GM18498 (cell line): Measurements from ENCODE around the gene ATXN10.

Source experiments
- ATAC-seq: cut with Tn5 transposase; IDR thresholded peaks from one replicate; pipeline ENCODE4 v1.9.1; 2021; ENCODE audit warnings: mild to moderate bottlenecking, moderate library complexity; ENCODE audit not compliant: unreplicated experiment

The ATXN10 gene

DNA sequence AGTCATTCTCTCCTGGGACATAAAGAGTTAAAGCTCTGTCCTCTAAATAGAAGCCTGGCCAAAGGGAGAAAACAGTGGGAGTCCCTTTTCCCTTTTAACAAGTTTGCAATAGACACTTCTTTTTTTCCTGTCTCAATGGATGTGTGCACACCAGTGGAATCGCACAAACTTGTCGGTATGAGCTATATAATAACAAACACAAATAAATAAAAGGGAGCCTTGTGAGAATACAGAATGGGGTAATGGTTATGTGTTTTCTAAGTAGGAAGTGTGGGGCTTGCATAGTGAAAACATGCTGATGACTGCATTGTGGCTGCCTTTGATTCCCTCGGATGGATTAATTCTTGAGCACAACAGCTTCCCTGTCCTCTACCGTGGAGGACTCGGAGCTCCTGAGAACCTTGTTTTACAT is 173.4 kb downstream of the ATXN10 start:
- ATAC-seq = no peak

DNA sequence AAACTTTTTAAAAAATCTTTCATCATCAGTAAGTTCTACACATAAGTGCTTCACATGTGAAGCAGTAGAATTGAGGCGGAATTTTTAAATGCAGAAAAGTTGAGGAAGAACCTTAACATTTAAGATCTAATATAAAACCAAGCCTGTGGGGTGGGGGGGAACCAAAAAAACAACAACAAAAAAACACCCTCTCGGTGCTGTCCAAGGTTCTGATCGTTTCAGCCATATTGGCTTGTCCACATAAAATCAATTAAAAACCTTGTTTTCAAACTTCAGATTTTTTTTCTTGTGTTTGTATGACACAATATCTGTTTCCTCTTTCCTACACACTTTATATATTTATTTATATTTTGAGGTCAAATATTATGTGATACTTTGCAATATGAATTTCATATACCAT is 175.3 kb downstream of the ATXN10 start:
- ATAC-seq = no peak

DNA sequence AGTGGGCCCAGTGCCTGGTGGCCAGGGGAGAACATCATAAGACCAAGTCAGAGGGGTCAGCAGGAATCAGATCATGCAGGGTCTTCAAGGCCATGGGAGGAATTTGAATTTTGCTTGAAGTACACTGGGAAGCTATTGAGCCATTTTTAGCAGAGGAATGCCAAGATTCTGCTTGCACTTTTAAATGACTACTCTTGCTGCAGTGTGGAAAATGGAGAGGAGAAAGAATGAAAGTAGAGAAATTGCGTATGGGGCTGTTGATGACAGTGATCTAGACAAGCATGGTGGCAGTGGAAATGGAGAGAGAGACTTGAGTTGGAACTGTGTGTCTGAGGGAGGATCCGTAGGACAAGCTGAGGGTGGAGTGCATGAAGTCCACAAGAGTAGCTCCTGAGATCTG is 177.3 kb downstream of the ATXN10 start:
- no peak for ATAC-seq

DNA sequence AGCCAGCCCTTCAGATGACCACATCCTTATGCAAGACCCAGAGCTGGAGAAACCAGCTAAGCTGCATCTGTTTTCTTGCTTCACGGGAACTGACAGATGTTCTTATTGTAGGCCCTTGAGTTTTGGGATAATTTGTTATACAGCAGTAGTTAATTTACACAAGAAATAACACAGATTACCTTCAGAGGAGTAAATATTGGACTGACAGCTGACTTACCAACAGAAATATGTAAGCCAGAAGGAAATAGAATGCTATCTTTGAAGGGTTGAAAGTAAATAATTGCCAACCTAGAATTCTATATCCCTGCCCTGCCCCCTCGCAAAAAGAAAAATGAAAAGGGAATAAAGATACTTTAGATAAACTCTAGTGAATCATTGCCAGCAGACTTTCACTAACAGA is 181.2 kb downstream of the ATXN10 start:
- ATAC-seq = no peak

DNA sequence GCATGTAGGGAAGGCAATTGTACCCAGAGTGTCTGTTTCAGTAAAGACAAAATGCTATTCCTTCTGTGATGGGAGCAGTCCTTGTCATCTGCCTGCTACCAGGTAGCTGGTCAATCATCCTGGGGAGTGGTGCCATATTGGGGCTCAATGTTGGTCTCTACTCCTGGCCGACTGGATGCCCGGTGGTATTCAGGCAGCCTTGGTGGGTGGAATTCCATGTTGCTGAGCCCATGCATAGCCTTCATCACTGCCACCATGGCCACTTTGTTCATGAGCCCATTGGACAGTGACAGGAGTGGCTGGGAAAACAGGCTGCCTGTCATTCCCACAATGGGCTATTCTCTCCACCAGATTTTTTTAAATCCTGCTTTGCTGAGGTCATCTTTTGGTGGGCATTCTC is 184.3 kb downstream of the ATXN10 start:
- ATAC-seq = no peak

DNA sequence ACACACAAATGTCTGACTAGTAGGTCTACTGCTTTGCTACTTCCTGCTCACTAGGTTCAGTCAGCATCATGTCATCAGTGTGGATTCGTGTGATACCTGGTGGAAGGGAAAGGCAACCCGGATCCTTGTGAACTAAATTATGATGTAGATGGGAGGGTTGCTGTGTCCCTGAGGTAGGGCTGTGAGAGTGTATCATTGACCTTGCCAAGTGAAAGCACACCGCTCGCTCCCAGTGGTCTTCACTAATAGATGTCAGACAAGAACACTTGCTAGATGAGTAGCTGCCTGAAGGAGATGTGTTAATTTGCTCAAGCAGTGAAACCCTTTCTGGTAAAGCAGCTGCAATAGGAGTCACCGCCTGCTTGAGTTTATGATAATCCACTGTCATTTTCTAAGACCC is 185.9 kb downstream of the ATXN10 start:
- no peak for ATAC-seq

DNA sequence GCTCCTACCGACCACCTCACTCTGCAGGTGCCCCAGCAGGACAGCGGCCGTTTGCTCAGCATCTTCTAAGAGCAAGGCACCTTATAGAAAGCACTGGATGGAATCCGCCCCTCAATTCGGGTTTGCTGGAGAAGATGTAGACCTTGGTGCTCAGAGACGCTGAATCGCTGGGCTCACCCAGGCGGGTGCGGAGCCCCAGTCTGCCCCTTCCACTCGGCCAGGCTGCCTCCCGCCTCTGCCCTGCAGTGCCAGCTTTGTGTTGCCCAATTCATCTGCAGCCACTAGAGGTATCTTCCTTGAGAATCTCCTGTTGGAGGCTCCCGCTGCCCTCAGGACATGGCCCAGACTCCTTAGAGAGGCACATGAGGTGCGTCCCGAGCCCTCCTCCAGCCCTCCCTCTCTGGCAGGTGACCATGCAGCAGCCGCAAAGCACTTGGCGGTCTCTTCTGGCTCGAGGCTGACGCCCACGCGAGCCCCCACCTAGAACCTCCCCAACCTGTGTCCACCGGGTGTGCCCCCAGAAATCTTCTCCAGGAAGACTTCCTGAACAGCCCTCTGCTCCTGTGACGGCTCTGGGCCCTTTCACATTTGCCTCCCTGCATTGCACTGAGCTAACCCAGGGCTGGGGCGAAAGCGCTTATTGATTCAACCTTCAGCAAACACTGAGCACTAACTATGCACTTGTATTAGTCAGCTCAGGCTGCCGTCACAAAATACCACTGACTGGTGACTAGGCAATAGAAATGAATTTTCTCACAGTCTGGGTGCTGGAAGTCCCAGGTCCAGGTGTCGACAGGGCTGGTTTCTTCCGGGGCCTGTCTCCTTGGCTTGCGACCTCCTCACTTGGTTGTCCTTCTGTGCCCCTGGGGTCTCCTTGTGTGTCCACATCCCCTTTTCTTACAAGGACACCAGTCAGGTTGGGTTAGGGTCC is 187.9 kb downstream of the ATXN10 start:
- no peak for ATAC-seq

DNA sequence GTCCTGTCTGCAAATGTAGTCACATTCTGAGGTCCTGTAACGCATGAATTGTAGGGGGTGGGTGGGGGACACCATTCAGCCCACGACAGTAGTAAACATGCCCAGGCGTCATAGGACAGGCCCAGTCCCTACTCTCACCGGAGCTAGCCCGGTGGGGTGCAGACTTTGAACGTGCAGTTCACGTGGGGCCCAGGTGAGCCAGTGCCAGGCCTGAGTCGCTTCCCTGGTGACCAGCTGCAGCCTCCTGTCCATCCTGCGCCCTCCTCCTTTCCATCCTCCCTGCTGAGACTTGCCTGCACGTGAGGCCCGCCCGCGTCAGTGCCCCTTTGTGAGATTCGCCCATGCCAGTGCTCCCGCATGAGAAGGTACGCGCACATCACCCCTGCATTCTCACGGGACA is 188.6 kb downstream of the ATXN10 start:
- no peak for ATAC-seq

DNA sequence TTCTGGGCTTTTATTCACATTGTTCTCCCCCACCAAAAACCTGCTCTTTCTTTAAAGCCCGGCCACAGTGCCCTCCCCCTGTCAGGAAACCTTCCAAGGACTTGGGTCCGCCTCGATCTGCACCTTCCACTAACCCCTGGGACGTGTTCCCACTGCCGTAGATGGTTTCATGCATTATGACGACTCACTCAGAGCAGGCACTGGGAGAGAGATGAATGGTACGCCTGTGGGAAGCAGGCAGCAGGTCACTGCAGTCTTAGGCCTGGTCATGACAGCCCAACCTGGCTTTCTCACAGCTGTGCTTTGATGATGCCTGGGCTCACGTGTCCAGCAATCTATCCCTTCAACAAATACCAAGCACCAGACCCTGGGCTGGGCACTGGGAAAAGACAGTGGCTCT is 189.6 kb downstream of the ATXN10 start:
- no peak for ATAC-seq

DNA sequence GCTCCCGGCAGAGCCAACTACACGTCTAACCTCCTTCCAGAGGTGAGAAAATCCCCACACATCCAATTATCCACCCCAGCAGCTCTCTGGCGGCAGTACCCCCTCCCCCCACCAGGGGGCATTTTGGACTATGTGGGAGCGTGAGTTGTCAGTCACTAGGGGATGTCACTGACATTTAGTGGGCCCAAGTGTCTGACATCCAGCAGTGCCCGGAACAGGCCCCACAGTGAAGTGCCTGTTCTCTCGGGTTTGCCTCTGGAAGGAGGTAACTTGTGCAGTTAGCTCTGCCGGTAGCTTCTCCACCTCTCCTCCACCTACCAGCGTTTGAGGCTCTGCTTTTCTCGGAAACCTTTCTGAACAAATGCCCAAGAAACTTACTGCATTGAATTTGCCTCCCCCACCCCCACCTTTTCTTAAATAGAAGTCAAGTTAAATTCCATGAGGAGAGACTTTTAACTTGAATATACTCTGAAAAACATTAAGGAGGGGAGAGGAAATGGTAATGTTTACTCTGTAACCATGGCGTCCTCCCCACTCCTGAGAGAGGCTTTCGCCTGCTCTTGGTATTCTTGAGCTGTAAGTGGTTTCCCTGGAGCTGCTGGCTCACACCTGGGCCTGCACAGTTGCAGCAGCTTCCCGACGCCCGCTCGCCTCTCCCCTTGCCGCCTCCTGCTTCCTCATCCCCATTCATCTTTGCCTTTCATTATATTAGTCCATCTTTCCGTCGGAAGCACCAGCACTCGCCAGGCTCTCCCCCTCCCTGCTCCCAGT is 192.5 kb downstream of the ATXN10 start:
- no peak for ATAC-seq

DNA sequence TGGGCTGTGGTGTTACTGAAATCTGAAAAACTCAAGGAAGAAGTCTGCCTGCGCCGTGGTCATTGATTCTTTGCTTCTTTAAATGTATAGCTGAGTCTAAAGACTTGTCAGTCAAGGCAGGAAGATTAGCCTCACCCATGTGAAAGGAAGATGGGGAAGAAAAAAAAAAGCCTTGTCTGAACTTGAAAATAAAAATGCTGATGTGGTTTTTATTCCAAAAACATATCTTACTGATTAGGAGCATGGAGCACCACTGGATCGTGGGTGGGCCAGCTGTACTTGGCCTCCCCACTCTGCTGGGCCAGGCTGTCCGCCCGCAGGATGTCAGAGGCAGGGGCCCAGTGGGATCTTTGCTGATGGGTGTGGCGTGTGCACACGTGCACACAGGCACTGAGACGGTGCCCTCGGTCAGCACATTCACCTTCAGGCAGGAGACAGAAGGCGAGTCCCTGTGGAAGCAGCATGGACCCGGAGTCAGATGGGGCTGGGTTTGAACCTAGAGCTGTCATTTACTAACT is 193.4 kb downstream of the ATXN10 start:
- ATAC-seq = no peak

DNA sequence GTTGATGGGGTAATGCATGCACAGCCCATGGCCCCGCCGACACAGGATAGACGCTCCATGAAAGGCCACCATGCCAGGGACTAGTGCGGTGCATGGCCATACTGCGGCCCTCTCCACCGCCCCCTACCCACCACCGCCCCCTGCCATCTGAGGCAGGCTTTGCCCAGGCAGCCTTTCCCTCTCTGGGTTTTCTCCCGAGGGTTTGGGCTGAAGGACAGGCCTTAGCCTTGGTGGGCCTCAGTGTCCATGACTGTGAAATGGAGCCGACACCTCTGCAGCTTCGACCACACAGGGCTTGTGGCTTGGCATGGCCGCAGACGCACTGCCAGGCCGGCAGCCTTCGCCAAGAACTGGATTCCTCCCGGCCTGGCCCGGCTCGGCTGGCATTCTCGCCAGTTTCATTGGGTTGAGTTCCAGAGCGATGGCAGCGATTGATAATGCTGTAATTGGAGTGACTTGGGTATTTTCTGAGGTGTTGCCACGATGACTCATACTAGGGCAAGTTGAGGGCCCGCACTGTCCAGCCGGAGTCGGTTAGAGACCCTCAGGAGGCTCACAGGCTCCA is 194.0 kb downstream of the ATXN10 start:
- no peak for ATAC-seq

DNA sequence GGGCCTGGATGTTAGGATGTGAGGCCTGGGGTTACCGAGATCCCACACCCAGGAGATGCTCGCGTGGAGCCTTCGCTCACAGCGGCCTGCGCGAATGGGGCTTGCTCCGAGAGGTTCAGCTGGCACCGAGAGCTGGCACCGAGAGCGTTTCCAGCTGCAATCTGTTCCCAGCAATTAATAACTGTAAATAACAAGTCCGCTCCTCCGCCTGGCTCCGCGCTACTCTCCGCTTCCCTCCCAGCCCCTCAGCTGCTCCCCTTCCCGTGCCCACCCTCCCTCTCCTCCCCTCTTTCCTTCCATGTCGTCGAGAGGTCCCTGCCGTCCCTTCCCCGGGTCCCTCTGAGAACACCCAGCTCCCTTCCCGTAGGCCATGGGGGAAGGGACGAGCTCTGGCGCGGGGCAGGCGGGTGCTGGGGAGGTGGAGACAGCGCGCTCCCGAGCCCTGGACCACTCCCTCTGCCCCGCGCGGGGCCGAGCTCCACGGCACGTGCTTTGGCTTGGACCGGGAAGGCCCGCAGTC is 194.6 kb downstream of the ATXN10 start:
- no peak for ATAC-seq

DNA sequence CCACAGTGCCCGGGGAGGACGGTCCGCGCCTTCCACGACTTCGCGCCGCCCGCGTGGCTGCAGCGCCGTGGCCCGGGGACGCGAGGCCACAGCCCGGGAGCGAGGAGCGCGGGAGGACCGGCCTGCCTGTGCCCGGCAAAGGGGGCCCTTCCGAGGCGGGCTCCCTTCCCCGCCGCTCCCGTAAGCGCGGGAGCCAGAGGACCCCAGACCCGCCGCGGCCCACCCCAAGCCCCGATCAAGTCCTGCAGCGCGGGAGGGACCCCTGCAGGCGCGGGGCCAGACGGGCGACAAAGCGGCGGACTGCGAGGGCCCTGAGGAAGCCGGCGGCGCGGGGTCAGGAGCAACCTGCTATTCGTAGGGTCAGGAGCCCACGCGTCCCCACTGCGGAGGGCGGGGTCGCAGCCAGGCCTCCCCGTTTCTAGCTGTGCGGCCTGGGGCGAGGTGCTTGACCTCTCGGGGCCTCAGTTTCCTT is 195.0 kb downstream of the ATXN10 start:
- no peak for ATAC-seq

DNA sequence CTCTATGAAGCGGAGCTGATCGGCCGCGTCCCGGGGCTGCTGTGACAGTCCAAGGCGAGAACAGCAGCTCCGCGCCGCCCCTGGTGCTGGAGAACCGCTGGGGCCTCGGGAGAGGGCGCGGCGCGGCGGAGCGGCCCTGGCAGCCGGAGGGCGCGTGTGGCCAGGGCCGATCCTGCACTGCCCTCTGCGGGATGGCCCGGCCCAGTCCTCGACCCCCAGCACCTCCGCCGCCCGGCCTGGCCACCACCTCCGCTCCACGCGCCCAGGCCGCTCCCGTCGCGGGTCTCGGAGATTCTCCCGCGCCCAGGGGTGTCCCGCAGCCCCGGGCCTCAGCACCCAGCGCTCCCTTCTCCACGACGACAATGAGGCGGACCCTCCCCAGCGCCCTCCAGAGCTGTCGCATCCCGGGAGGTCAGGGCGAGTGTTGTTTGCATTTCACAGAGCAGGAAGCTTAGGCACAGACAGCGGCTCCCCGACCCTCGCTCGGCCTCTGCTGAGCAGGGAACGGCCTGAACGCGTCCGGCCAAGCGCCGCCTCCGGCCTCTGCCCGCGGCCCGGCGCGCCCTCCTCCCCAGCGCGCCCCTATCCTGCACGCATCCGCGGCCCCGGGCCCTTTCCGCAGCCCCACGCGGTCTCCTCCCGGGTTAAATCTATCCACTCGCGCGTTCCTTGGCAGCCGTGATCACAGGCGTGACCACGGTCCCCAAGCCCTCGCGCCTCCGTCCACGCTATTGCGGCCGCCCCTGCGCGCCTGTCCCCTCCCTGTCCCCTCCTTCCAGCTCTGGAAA is 195.7 kb downstream of the ATXN10 start:
- ATAC-seq = no peak

DNA sequence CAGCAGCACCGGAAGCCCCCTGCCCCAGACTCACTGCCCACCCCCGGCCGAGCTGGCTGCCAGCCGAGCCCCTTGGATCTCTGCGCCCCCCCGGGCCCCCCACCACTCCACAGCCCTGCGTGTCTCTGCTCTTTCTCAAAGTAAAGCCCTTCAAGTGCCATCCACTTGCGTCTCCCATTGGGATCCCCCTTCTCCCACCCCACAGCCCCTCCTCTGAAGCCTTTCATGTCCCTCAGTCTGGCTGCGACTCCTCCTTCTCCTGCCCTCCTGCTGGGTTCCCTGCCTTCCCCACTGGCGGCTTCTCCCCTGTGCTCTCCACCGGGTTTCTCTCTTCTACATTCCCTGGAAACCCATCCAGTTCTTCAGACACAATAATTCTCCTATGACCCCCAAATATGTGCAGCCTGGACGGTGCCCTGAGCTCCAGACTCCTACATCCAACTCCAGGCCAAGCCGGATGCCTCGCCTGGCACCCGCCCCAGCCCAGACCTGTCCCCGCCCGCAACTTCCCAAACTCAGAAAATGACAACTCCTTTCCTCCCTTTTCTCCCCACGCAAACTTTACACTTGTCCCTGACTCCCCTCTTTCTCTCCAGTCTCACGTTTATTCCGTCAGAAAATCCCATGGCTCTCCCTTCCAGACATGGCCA is 196.4 kb downstream of the ATXN10 start:
- no peak for ATAC-seq

DNA sequence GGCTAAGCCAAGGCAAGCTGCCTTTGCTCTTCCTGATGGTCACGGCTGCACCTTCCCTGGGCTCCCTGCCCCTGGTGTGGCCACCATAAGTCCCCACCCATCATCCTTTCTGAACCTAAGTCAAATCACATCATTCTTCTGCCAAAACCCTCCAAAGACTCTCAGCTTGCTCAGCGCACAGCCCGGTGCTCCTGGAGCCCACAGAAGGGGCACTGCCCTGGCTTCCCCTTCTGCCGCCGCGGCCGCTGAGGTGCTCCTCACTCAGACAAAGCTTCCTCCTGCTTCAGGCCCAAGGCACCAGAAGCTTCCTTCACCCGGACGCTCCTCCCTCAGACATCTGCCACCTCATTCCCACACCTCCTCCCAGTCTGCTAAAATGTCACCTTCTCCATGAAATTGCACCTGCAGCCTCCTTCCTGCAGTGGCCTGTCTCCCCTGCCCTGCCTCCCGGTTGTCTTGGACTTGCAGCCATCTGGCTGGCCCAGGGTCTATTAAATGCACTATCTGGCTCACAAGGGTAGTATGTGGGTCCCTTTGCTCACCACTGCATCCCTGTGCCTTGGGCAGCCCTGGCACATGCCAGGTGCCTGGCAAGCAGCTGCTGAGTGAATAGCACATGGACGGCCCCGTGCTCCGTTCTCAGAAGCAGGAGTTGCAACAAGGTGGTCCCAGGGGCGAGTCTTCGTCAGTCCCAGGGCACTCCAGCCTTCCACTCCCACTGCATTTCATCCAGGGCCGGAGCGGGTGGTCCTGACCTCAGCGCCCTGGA is 197.1 kb downstream of the ATXN10 start:
- no peak for ATAC-seq

DNA sequence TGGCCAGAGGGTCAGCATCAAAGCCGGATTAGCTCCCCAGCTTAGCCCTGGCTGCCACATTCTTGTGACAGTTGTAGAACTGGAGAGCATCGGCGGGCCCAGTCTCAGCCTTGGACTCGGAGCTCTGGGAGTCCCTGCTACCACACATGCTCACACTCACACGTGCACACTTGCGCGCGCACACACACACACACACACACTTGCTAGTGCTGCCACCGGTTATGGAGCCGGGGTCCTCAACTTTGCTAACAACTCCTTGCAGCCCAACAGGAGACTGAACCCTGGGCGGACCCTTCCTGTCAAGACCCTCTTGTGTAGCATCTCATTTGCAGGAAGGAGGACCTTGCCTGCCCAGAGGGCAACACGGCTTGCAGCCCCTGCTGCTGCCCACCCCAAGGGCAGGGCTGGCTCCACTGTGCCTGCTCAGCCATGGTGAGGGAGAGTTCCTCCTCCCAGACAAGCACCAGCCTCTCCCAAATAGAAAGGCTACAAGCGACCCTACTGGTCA is 197.8 kb downstream of the ATXN10 start:
- no peak for ATAC-seq

DNA sequence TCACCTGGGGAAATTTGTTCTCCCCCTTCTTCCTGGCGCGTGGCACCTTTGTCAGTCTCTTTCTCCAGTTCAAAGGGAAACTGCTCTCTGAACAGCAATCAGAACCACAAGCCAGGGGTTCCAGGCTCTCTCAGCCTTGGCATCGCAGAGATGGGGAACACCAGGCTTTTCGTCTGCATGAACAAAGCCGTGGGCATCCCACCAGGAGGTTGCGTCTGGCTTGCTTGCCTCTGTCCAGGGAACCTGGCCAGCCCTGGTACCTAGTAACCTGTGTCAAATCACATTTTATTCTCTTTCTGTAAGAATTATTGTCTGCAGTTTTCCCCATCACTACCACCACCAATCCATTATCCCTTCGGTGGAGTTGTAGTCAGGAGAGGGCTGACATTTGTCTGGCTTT is 198.4 kb downstream of the ATXN10 start:
- ATAC-seq = no peak
